Measurements from ENCODE around the gene BCCIP.

The BCCIP gene

DNA sequence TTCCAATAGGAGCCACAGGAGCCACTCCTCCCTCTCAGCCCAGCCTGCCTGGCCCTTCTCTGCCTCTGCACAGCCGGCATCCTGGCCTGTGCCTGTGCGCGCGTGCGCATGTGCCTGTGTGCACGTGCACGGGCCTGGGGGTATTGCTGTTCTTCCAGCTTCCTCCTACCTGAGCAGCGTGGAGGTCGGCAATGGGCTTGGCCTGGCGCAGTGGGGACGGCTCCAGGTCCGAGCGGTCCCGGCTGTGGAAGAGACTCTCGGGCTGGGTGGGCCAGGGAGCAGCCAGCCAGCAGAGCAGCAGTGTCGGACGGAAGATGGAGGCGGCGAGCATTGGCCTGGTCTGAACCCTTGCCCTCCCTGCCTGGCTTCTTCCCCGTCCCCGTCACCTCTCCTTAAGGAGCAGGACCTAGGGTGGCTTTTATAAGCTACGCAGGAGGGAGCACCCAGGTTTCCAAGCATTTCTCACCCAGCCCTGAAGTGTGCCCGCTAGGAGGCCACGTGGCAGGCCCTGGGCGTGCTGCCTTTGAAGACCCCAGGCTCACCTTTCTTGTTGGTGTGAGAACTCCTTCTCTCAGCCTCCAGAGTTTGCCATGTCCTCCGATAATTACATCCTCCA, 47.7 kb upstream of the BCCIP start, which contains the start of gene MMP21:
MMP21 (minus strand) TSS at position 331 of the 616 bp plus-strand sequence; CDS start at position 331, 0 bp downstream.
- Histone ChIP-seq H3K79me2 (ENCODE audit: control insufficient read depth, low read length) (no peaks in the 10 kb centered on the region), H3K27ac (ENCODE audit: low read depth, low read length) (no peak within 1 kb of the TSS), H3K4me2 (ENCODE audit: low read length) (no peak within 1 kb of the TSS), H3K4me1 (ENCODE audit: control insufficient read depth, low read length) (no peaks in the 10 kb centered on the region), H4K20me1 (ENCODE audit: control insufficient read depth, insufficient read depth, low read depth, low read length) (no peaks in the 10 kb centered on the region), H3K9me3 (ENCODE audit: control insufficient read depth, insufficient read depth, low read length) (no peaks in the 10 kb centered on the region), H3F3A (ENCODE audit: control insufficient read depth, insufficient read depth) (no peaks in the 10 kb centered on the region), H3K9me2 (replicated peaks; ENCODE audit: control insufficient read depth, low read length) (no peaks in the 10 kb centered on the region), H3K27me3 (ENCODE audit: control insufficient read depth, low read length) (no peaks in the 10 kb centered on the region), H3K36me3 (ENCODE audit: control insufficient read depth, low read length) (no peaks in the 10 kb centered on the region), H3K4me3 (ENCODE audit: low read length) (no peak within 1 kb of the TSS)
- no peak for TF ChIP-seq EZH2phosphoT487 (IDR thresholded peaks at IDR 0.05; ENCODE audit: borderline replicate concordance, low read length)
- TF ChIP-seq, protein P1, sequence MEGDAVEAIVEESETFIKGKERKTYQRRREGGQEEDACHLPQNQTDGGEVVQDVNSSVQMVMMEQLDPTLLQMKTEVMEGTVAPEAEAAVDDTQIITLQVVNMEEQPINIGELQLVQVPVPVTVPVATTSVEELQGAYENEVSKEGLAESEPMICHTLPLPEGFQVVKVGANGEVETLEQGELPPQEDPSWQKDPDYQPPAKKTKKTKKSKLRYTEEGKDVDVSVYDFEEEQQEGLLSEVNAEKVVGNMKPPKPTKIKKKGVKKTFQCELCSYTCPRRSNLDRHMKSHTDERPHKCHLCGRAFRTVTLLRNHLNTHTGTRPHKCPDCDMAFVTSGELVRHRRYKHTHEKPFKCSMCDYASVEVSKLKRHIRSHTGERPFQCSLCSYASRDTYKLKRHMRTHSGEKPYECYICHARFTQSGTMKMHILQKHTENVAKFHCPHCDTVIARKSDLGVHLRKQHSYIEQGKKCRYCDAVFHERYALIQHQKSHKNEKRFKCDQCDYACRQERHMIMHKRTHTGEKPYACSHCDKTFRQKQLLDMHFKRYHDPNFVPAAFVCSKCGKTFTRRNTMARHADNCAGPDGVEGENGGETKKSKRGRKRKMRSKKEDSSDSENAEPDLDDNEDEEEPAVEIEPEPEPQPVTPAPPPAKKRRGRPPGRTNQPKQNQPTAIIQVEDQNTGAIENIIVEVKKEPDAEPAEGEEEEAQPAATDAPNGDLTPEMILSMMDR (IDR thresholded peaks at IDR 0.05; ENCODE audit: low read depth, low read length, poor library complexity, severe bottlenecking): no peak

DNA sequence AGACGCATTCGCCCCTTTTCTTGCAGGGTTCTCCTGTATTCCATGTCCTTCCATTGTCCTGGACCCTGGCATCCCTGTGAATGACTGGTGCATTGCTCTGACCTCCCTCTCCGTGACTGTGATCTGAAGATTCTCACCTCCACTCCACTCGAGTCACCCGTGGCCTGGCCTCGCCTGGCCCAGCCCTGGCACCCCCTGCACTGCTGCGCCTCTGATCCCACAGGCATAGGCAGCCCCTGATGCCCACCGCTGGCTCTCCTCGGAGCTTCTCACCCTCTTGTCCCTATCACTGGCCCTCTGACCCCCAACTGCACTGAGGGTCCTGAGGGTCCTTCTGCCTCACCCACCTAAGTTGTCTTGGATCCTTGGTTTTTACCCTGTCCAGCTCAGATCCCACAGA, 45.5 kb upstream of the BCCIP start:
- Histone ChIP-seq H3K9me2 (replicated peaks; ENCODE audit: control insufficient read depth, low read length) (no peaks in the 10 kb centered on the region), H3K36me3 (ENCODE audit: control insufficient read depth, low read length) (no peaks in the 10 kb centered on the region), H3K27me3 (ENCODE audit: control insufficient read depth, low read length) (no peaks in the 10 kb centered on the region), H3K4me3 (ENCODE audit: low read length) (no peak overlapping the region), H3K4me2 (ENCODE audit: low read length) (no peak overlapping the region), H3K4me1 (ENCODE audit: control insufficient read depth, low read length) (no peaks in the 10 kb centered on the region), H3K27ac (ENCODE audit: low read depth, low read length) (no peak overlapping the region), H3K79me2 (ENCODE audit: control insufficient read depth, low read length) (no peaks in the 10 kb centered on the region), H3F3A (ENCODE audit: control insufficient read depth, insufficient read depth) (no peaks in the 10 kb centered on the region), H3K9me3 (ENCODE audit: control insufficient read depth, insufficient read depth, low read length) (no peaks in the 10 kb centered on the region), H4K20me1 (ENCODE audit: control insufficient read depth, insufficient read depth, low read depth, low read length) (no peaks in the 10 kb centered on the region)
- TF ChIP-seq, protein P1 (IDR thresholded peaks at IDR 0.05; ENCODE audit: low read depth, low read length, poor library complexity, severe bottlenecking): no peak
- TF ChIP-seq EZH2phosphoT487 (IDR thresholded peaks at IDR 0.05; ENCODE audit: borderline replicate concordance, low read length): no peak

DNA sequence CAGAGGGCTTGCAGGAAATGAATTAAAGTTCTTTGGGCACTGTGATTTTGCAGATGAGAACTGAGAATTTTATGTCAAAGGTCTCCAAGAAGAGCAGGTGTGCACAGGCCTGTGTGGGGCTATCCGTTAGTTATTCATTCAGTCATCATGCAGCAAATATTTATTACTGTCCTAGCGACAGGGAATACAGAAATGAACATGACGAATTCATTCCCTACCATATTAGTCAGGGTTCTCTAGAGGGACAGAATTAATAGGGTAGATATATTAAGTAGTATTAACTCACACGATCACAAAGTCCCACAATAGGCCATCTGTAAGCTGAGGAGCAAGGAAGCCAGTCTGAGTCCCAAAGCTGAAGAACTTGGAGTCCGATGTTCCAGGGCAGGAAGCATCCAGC, 44.8 kb upstream of the BCCIP start:
- Histone ChIP-seq H3K4me3 (ENCODE audit: low read length) (no peak overlapping the region), H3F3A (ENCODE audit: control insufficient read depth, insufficient read depth) (no peaks in the 10 kb centered on the region), H4K20me1 (ENCODE audit: control insufficient read depth, insufficient read depth, low read depth, low read length) (no peaks in the 10 kb centered on the region), H3K79me2 (ENCODE audit: control insufficient read depth, low read length) (no peaks in the 10 kb centered on the region), H3K27me3 (ENCODE audit: control insufficient read depth, low read length) (no peaks in the 10 kb centered on the region), H3K27ac (ENCODE audit: low read depth, low read length) (no peak overlapping the region), H3K4me1 (ENCODE audit: control insufficient read depth, low read length) (no peaks in the 10 kb centered on the region), H3K9me3 (ENCODE audit: control insufficient read depth, insufficient read depth, low read length) (no peaks in the 10 kb centered on the region), H3K9me2 (replicated peaks; ENCODE audit: control insufficient read depth, low read length) (no peaks in the 10 kb centered on the region), H3K36me3 (ENCODE audit: control insufficient read depth, low read length) (no peaks in the 10 kb centered on the region), H3K4me2 (ENCODE audit: low read length) (no peak overlapping the region)
- no peak for TF ChIP-seq EZH2phosphoT487 (IDR thresholded peaks at IDR 0.05; ENCODE audit: borderline replicate concordance, low read length)
- TF ChIP-seq, protein P1 (IDR thresholded peaks at IDR 0.05; ENCODE audit: low read depth, low read length, poor library complexity, severe bottlenecking): no peak

Data from DOHH2 (cell line).